GM23338 (cell line): ENCODE data around the gene NFATC2IP. TPM values are rescaled to one million over a fixed set of nuclear protein-coding genes. Genes with fewer than 3 reads are reported as not detected.

Experiments
- ATAC-seq: fragments of 200-7000 bp; cut with Tn5 transposase; 3 replicates; pipeline ENCODE4 v1.9.1; 2020
- DNase-seq: peaks from one replicate; pipeline ENCODE4 v3.0.0-alpha.2; 2015; ENCODE audit warnings: low spot score
- H2AFZ ChIP-seq: fragments of 200-600 bp; sonication (generic); 2 replicates; pipeline ENCODE4 v1.8.0; 2016; ENCODE audit warnings: antibody characterized with exemption, mild to moderate bottlenecking, moderate library complexity
- H3F3A ChIP-seq: fragments of 200-600 bp; sonication (generic); replicated peaks from 2 replicates; pipeline ENCODE4 v1.8.0; 2017; ENCODE audit warnings: antibody characterized with exemption, mixed run types, low read depth
- H3K27ac ChIP-seq: fragments of 200-600 bp; sonication (generic); 2 replicates; pipeline ENCODE4 v1.6.1; 2016; ENCODE audit warnings: low read depth
- H3K27me3 ChIP-seq: fragments of 200-600 bp; sonication (generic); 2 replicates; pipeline ENCODE4 v1.8.0; 2016; ENCODE audit warnings: mild to moderate bottlenecking, mixed run types, moderate library complexity; ENCODE audit not compliant: insufficient read depth
- H3K36me3 ChIP-seq: fragments of 200-600 bp; sonication (generic); 2 replicates; pipeline ENCODE4 v1.8.0; 2016; ENCODE audit warnings: mild to moderate bottlenecking; ENCODE audit not compliant: insufficient read depth
- H3K4me1 ChIP-seq: fragments of 200-600 bp; sonication (generic); 2 replicates; pipeline ENCODE4 v1.8.0; 2016; ENCODE audit warnings: mild to moderate bottlenecking, moderate library complexity; ENCODE audit not compliant: insufficient read depth
- H3K4me2 ChIP-seq: fragments of 200-600 bp; sonication (generic); 2 replicates; pipeline ENCODE4 v1.7.1; 2017; ENCODE audit warnings: mixed run types
- H3K4me3 ChIP-seq: fragments of 200-600 bp; sonication (generic); 2 replicates; pipeline ENCODE4 v1.6.1; 2016; ENCODE audit warnings: mixed run types
- H3K79me2 ChIP-seq: fragments of 200-600 bp; sonication (generic); replicated peaks from 2 replicates; pipeline ENCODE4 v1.8.0; 2017; ENCODE audit warnings: mild to moderate bottlenecking; ENCODE audit not compliant: insufficient read depth
- H3K9me2 ChIP-seq: fragments of 200-600 bp; sonication (generic); 2 replicates; pipeline ENCODE4 v1.8.0; 2017; ENCODE audit not compliant: insufficient read depth
- H4K20me1 ChIP-seq: fragments of 200-600 bp; sonication (generic); replicated peaks from 2 replicates; pipeline ENCODE4 v1.8.0; 2017; ENCODE audit warnings: mild to moderate bottlenecking; ENCODE audit not compliant: insufficient read depth
- H3K27ac Mint-ChIP-seq: 2 replicates; pipeline ENCODE4 v1.8.0; 2020; ENCODE audit warnings: inconsistent platforms, mild to moderate bottlenecking, moderate library complexity, mixed read lengths
- H3K27me3 Mint-ChIP-seq: 3 replicates; pipeline ENCODE4 v1.8.0; 2022; ENCODE audit warnings: low read depth, mild to moderate bottlenecking, moderate library complexity, mixed read lengths, inconsistent platforms; ENCODE audit not compliant: insufficient read depth, poor library complexity
- H3K36me3 Mint-ChIP-seq: 3 replicates; pipeline ENCODE4 v1.8.0; 2021; ENCODE audit warnings: low read depth, mild to moderate bottlenecking, inconsistent platforms, moderate library complexity, mixed read lengths
- H3K4me1 Mint-ChIP-seq: 3 replicates; pipeline ENCODE4 v1.8.0; 2020; ENCODE audit warnings: mild to moderate bottlenecking, inconsistent platforms, mixed read lengths
- H3K4me3 Mint-ChIP-seq: 3 replicates; pipeline ENCODE4 v1.8.0; 2021; ENCODE audit warnings: moderate library complexity, mild to moderate bottlenecking, inconsistent platforms, mixed read lengths
- H3K9me3 Mint-ChIP-seq: 3 replicates; pipeline ENCODE4 v1.8.0; 2020; ENCODE audit warnings: moderate library complexity, mild to moderate bottlenecking, inconsistent platforms, mixed read lengths
- POLR2AphosphoS5 ChIP-seq: IDR thresholded peaks from 2 replicates; pipeline ENCODE4 v1.6.1; 2016; ENCODE audit warnings: antibody characterized with exemption, low read depth
- ZNF114 ChIP-seq: fragments of 250-450 bp; sonication (Bioruptor Pico); IDR thresholded peaks from 2 replicates; pipeline ENCODE4 v1.5.0; 2020; ENCODE audit warnings: mild to moderate bottlenecking, moderate library complexity
- ZNF462 ChIP-seq: fragments of 250-450 bp; sonication (Bioruptor Pico); IDR thresholded peaks from 2 replicates; pipeline ENCODE4 v1.5.0; 2020; ENCODE audit warnings: mild to moderate bottlenecking, moderate library complexity
- polyA plus RNA-seq: library from polyadenylated mRNA; unstranded; fragments of >200 nt; fragmentation: Nextera tagmentation; extraction: Ambion mirVana; gene quantifications from 2 replicates; pipeline ENCODE4 v1.2.1, GENCODE V29; 2016
- total RNA-seq: library from RNA; depleted of rRNA; stranded (reverse); fragments of >200 nt; shearing (Covaris generic); gene quantifications from 2 replicates; pipeline ENCODE4 v1.2.3, GENCODE V29; 2014
- TF ChIP-seq, protein P1 (sequence below): IDR thresholded peaks from one replicate; pipeline ENCODE4 v1.6.1; 2018; ENCODE audit warnings: antibody characterized with exemption; ENCODE audit not compliant: unreplicated experiment
- TF ChIP-seq, protein P2 (sequence below): IDR thresholded peaks from 2 replicates; pipeline ENCODE4 v1.6.1; 2016; ENCODE audit warnings: antibody characterized with exemption

NFATC2IP gene
- total and polyA plus RNA-seq, 2 experiments from 2014 or later: 23.5 to 65.4 TPM

GRCh38 chr16:28905800-28906372 lies 44.9 kb upstream of the NFATC2IP start:
- H4K20me1 ChIP-seq: no peaks in the 10 kb centered on the region
- 0 out of 2 replicates have a peak, but pooled peaks cover 6% of the 10 kb centered on the region for H3K36me3 ChIP-seq
- no peaks in the 10 kb centered on the region for H3K4me1 Mint-ChIP-seq
- H3K4me3 ChIP-seq: no peak overlapping the region
- no peak overlapping the region for H3K4me3 Mint-ChIP-seq
- H3K27me3 ChIP-seq: no peaks in the 10 kb centered on the region
- DNase-seq (no peak), ATAC-seq (peak; percentile 15; the same call in 2 of the 3 replicates)
- H3K27me3 Mint-ChIP-seq: peaks cover 6% of the 10 kb centered on the region
- H3K4me1 ChIP-seq: no peaks in the 10 kb centered on the region
- no peaks in the 10 kb centered on the region for H3F3A ChIP-seq
- no peaks in the 10 kb centered on the region for H3K9me3 Mint-ChIP-seq
- no peaks in the 10 kb centered on the region for H3K79me2 ChIP-seq
- H3K9me2 ChIP-seq: no peaks in the 10 kb centered on the region
- H2AFZ ChIP-seq: no peak overlapping the region
- H3K4me2 ChIP-seq: no peak overlapping the region
- no peaks in the 10 kb centered on the region for H3K36me3 Mint-ChIP-seq
- TF ChIP-seq POLR2AphosphoS5: no peak
- TF ChIP-seq, protein P1, sequence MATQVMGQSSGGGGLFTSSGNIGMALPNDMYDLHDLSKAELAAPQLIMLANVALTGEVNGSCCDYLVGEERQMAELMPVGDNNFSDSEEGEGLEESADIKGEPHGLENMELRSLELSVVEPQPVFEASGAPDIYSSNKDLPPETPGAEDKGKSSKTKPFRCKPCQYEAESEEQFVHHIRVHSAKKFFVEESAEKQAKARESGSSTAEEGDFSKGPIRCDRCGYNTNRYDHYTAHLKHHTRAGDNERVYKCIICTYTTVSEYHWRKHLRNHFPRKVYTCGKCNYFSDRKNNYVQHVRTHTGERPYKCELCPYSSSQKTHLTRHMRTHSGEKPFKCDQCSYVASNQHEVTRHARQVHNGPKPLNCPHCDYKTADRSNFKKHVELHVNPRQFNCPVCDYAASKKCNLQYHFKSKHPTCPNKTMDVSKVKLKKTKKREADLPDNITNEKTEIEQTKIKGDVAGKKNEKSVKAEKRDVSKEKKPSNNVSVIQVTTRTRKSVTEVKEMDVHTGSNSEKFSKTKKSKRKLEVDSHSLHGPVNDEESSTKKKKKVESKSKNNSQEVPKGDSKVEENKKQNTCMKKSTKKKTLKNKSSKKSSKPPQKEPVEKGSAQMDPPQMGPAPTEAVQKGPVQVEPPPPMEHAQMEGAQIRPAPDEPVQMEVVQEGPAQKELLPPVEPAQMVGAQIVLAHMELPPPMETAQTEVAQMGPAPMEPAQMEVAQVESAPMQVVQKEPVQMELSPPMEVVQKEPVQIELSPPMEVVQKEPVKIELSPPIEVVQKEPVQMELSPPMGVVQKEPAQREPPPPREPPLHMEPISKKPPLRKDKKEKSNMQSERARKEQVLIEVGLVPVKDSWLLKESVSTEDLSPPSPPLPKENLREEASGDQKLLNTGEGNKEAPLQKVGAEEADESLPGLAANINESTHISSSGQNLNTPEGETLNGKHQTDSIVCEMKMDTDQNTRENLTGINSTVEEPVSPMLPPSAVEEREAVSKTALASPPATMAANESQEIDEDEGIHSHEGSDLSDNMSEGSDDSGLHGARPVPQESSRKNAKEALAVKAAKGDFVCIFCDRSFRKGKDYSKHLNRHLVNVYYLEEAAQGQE: no peak
- no peak for TF ChIP-seq ZNF114
- TF ChIP-seq, protein P2, sequence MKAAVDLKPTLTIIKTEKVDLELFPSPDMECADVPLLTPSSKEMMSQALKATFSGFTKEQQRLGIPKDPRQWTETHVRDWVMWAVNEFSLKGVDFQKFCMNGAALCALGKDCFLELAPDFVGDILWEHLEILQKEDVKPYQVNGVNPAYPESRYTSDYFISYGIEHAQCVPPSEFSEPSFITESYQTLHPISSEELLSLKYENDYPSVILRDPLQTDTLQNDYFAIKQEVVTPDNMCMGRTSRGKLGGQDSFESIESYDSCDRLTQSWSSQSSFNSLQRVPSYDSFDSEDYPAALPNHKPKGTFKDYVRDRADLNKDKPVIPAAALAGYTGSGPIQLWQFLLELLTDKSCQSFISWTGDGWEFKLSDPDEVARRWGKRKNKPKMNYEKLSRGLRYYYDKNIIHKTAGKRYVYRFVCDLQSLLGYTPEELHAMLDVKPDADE: no peak
- H3K27ac Mint-ChIP-seq: no peak overlapping the region
- no peak overlapping the region for H3K27ac ChIP-seq

DNA sequence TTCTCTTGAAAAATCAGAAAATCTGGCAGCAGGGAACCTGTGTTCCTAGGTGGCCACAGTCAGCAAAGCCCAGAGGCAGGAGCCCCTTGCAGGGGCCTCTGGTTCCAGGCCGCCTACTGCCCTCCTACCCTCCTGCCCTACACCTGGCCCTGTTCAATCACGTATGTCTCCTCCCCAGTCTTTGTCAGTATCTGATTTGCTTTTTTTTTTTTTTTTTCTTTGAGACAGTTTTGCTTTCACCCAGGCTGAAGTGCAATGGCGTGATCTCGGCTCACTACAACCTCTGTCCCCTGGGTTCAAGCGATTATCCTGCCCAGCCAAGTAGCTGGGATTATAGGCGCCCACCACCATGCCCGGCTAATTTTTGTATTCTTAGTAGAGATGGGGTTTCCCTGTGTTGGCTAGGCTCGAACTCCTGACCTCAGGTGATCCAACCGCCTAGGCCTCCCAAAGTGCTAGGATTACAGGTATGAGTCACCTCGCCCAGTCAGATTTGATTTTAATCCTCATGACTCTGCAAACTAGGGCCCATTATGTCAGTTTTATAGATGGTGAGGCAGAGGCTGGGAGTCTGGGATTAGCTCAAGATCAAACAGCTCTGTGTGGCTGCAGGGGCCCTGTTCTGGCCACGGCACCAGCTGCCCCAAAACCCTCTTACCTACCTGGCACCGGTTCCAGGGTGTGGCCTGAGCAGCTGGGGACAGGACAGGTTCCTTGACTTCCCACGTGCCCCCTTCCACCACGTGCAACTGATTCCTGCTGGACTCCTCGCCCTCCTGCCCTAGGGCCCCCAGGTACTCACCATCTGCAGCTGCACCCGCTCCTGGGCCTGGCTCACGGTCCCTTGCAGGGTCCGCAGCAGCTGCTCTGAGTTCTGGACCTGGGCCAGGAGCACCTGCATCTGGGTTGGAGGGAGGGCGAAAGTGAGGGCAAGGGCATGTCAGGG lies 40.4 kb upstream of the NFATC2IP start:
- no peak overlapping the region for H3K4me3 ChIP-seq

More for the DNA sequence above, 40.4 kb upstream of the NFATC2IP start:
- Mint-ChIP-seq H3K27me3 (peaks cover 9% of the 10 kb centered on the region), H3K9me3 (no peaks in the 10 kb centered on the region), H3K36me3 (peaks cover 9% of the 10 kb centered on the region), H3K4me3 (no peak overlapping the region), H3K4me1 (no peaks in the 10 kb centered on the region; the same call in 2 of the 3 replicates), H3K27ac (no peak overlapping the region)
- no peak for DNase-seq
- no peaks in the 10 kb centered on the region for H3K9me2 ChIP-seq
- no peaks in the 10 kb centered on the region for H4K20me1 ChIP-seq
- H3K36me3 ChIP-seq: 0 out of 2 replicates have a peak, but pooled peaks cover 6% of the 10 kb centered on the region
- H3K27me3 ChIP-seq: no peaks in the 10 kb centered on the region
- ATAC-seq: no peak
- no peak overlapping the region for H2AFZ ChIP-seq
- H3K27ac ChIP-seq: no peak overlapping the region
- H3K4me2 ChIP-seq: no peak overlapping the region
- H3K4me1 ChIP-seq: no peaks in the 10 kb centered on the region
- H3F3A ChIP-seq: no peaks in the 10 kb centered on the region
- no peak for TF ChIP-seq ZNF462 (CRISPR knock-in tag)
- H3K79me2 ChIP-seq: no peaks in the 10 kb centered on the region
